K562 (cell line): ENCODE results near the gene POLR3GL. TPM values are rescaled to one million over a fixed set of nuclear protein-coding genes. Genes with fewer than 3 reads are reported as not detected.

Source experiments
- COPS2 ChIP-seq: fragments of 450-650 bp; conservative IDR thresholded peaks from 2 replicates; pipeline ENCODE4 v1.6.1; 2016; ENCODE audit warnings: mild to moderate bottlenecking, moderate library complexity
- DDX20 ChIP-seq: fragments of 450-650 bp; IDR thresholded peaks from 2 replicates; pipeline ENCODE4 v1.6.1; 2016; ENCODE audit warnings: missing genetic modification characterization, low read depth, mild to moderate bottlenecking, missing compliant biosample characterization, moderate library complexity
- FOXK1 ChIP-seq: sonication (generic); formaldehyde crosslinking; IDR thresholded peaks from 2 replicates; pipeline ENCODE4 v1.8.0; 2022; ENCODE audit warnings: missing genetic modification reagents, mild to moderate bottlenecking, borderline replicate concordance
- FOXK2 ChIP-seq, 2 experiments: fragments of 450-650 bp; IDR thresholded peaks in 1 of 2; conservative IDR thresholded peaks in 1 of 2; 2 replicates each; pipeline ENCODE4 v1.6.1; 2016; ENCODE audit warnings: low read depth in 2 of 2, mild to moderate bottlenecking in 1 of 2
- HES1 ChIP-seq: fragments of 450-650 bp; IDR thresholded peaks from 2 replicates; pipeline ENCODE4 v1.6.1; 2016; ENCODE audit warnings: low read depth, mild to moderate bottlenecking, moderate library complexity
- NFYB ChIP-seq: IDR thresholded peaks from 2 replicates; pipeline ENCODE4 v1.6.1; 2011; ENCODE audit warnings: mild to moderate bottlenecking, moderate library complexity; ENCODE audit not compliant: insufficient read length; ENCODE audit errors: extremely low read depth
- POLR3A ChIP-seq: IDR thresholded peaks from 2 replicates; pipeline ENCODE4 v1.6.1; 2011; ENCODE audit warnings: borderline replicate concordance, mild to moderate bottlenecking, moderate library complexity; ENCODE audit not compliant: insufficient read length, insufficient read depth; ENCODE audit errors: extremely low read depth
- RBM22 ChIP-seq: fragments of 200-400 bp; formaldehyde crosslinking; IDR thresholded peaks from 2 replicates; pipeline ENCODE4 v1.6.1; 2018; ENCODE audit warnings: low read length, low read depth; ENCODE audit not compliant: poor library complexity, severe bottlenecking
- STAT6 ChIP-seq: sonication (generic); formaldehyde crosslinking; IDR thresholded peaks from 2 replicates; pipeline ENCODE4 v1.8.1; 2023; ENCODE audit warnings: mild to moderate bottlenecking, missing genetic modification reagents
- USF1 ChIP-seq: sonication (generic); formaldehyde crosslinking; IDR thresholded peaks from 2 replicates; pipeline ENCODE4 v1.9.0; 2022; ENCODE audit warnings: mild to moderate bottlenecking, missing genetic modification reagents
- ZBTB40 ChIP-seq, 2 experiments: fragments of 450-650 bp in 1 of 2; sonication (generic) in 1 of 2; formaldehyde crosslinking in 1 of 2; IDR thresholded peaks; 2 replicates each; pipeline versions ENCODE4 v1.7.1 to v1.9.0; 2016 to 2022; ENCODE audit warnings: inconsistent platforms in 1 of 2, mild to moderate bottlenecking in 1 of 2, missing genetic modification reagents in 1 of 2
- polyA plus RNA-seq, 8 experiments: library from polyadenylated mRNA; depleted of rRNA in 4 of 8; stranded (reverse) in 5 of 8; unstranded in 3 of 8; fragments of >200 nt; fragmentation: Nextera tagmentation in 2 of 8; fragmentation: Illumina TruSeq in 1 of 8; extraction: Ambion mirVana in 2 of 8; extraction: Trizol in 1 of 8; gene quantifications; 2 replicates each; pipeline versions ENCODE4 v1.2.1 to v1.2.3, GENCODE V29; 2011 to 2014; ENCODE audit warnings: inconsistent platforms in 1 of 8, missing spikeins in 1 of 8
- total RNA-seq, 7 experiments: library from RNA; depleted of rRNA in 6 of 7; stranded (reverse); fragments of >200 nt in 6 of 7; fragmentation: Illumina TruSeq in 2 of 7; extraction: Trizol in 2 of 7; gene quantifications; 2 replicates each; pipeline versions ENCODE4 v1.2.1 to v1.2.3, GENCODE V29; 2011 to 2021; ENCODE audit warnings: low replicate concordance in 1 of 7

POLR3GL gene
- total and polyA plus RNA-seq, 9 of the 15 experiments (the other 6 are each of a cell fraction or from before 2014, with no cell fraction given), result 14.6 to 48.4 (median 38.2) TPM

- peak; percentile 70; the same call in 1 of the 2 replicates for TF ChIP-seq STAT6 (CRISPR knock-in tag)
- TF ChIP-seq COPS2, result no peak
- no peak for TF ChIP-seq FOXK1 (CRISPR knock-in tag)
- no peak for TF ChIP-seq POLR3A
- TF ChIP-seq RBM22, result no peak
- TF ChIP-seq NFYB, result no peak
- peak; percentile 15; the same call in 1 of the 2 replicates for TF ChIP-seq ZBTB40 (IDR thresholded peaks at IDR 0.05)
- TF ChIP-seq ZBTB40 (CRISPR knock-in tag; IDR thresholded peaks at IDR 0.05), result no peak
- no peak for TF ChIP-seq HES1
- TF ChIP-seq USF1 (CRISPR knock-in tag), result no peak
- TF ChIP-seq FOXK2 (conservative IDR thresholded peaks at IDR 0.05 in 1 of 2, IDR thresholded peaks at IDR 0.05 in 1 of 2; ENCODE audit: low read depth in 2 of 2), result 0 out of 4 replicates have a peak, but pooled peaks have one; percentile 33 to 54
- TF ChIP-seq DDX20 (tag), result 0 out of 2 replicates have a peak, but pooled peaks have one; percentile 14
Observed at GRCh38 chr1:145977486-145978470, 13.3 kb downstream of the POLR3GL start (continued).
